NT2/D1 (cell line): ENCODE results near the gene IGSF22.

Source experiments
- DNase-seq: peaks from one replicate; pipeline ENCODE4 v3.0.0-alpha.2; 2011; ENCODE audit warnings: low read depth, low spot score
- H3K27me3 ChIP-seq: 2 replicates; pipeline ENCODE4 v1.6.0; 2011; ENCODE audit warnings: mild to moderate bottlenecking; ENCODE audit not compliant: insufficient read length, insufficient read depth
- H3K36me3 ChIP-seq: 2 replicates; pipeline ENCODE4 v1.6.1; 2011; ENCODE audit warnings: mild to moderate bottlenecking, low read length, mixed read lengths; ENCODE audit not compliant: insufficient read depth, insufficient read length
- H3K4me1 ChIP-seq: 2 replicates; pipeline ENCODE4 v1.5.1; 2011; ENCODE audit not compliant: insufficient read depth, insufficient read length
- H3K4me3 ChIP-seq: 2 replicates; pipeline ENCODE4 v1.5.1; 2011; ENCODE audit warnings: low read depth; ENCODE audit not compliant: insufficient read length
- H3K9ac ChIP-seq: 2 replicates; pipeline ENCODE4 v1.6.0; 2011; ENCODE audit warnings: low read depth; ENCODE audit not compliant: insufficient read length
- H3K9me3 ChIP-seq: 2 replicates; pipeline ENCODE4 v1.5.1; 2011; ENCODE audit warnings: mild to moderate bottlenecking, low read length; ENCODE audit not compliant: insufficient read depth
- SUZ12 ChIP-seq: IDR thresholded peaks from 2 replicates; pipeline ENCODE4 v1.6.1; 2011; ENCODE audit not compliant: insufficient read length, insufficient read depth; ENCODE audit errors: extremely low read depth
- YY1 ChIP-seq: IDR thresholded peaks from 2 replicates; pipeline ENCODE4 v1.6.1; 2011; ENCODE audit not compliant: insufficient read length, insufficient read depth
- ZNF274 ChIP-seq: IDR thresholded peaks from 2 replicates; pipeline ENCODE4 v1.6.1; 2011; ENCODE audit warnings: mild to moderate bottlenecking, low read depth, low read length

The IGSF22 gene

DNA sequence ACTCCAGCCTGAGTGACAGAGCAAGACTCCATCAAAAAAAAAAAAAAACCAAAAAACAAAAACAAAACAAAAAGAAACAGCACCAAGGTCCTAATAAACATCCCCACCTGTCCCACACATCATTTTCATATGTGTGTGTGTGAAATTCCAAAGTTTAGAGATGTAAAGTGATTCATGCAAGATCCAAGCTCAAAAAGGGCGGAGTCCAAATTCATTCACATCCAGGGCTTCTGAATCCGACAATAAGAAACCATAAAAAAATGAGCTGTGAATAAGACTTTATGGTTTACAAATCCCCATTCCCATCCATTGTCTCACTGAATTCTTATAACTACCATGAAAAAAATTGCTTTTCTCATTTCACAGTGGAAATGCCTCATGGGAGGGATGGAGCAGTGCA lies 30.9 kb upstream of the IGSF22 start:
- DNase-seq: no peak
- Histone ChIP-seq H3K36me3 (no peaks in the 10 kb centered on the region), H3K9ac (no peak overlapping the region), H3K27me3 (no peaks in the 10 kb centered on the region), H3K4me3 (no peak overlapping the region), H3K4me1 (no peaks in the 10 kb centered on the region), H3K9me3 (no peaks in the 10 kb centered on the region)
- TF ChIP-seq SUZ12 (no peak), ZNF274 (no peak), YY1 (no peak)

DNA sequence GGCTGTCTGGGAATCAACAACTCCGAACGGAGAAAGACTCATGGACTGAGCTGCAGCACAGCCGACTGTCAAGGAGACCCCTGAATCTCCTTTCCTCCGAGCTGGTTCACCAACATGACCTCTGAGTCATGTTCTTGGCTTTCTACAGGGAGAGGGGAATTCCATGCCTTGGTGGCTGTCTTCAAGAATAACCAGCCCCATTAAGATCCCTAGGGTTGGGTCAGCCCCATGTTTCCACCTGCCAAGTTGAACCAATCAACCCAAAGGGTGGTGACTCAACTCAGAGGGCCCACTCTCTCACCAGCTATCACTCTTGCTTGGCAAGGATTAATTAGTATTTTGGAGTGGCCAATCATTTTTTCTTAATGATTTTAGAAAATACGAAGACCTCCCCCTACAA lies 28.3 kb upstream of the IGSF22 start:
- H3K36me3 ChIP-seq: no peaks in the 10 kb centered on the region
- peaks cover 2% of the 10 kb centered on the region for H3K4me1 ChIP-seq
- no peak for TF ChIP-seq ZNF274
- no peak for TF ChIP-seq YY1
- no peak for TF ChIP-seq SUZ12
- no peaks in the 10 kb centered on the region for H3K9me3 ChIP-seq
- DNase-seq: no peak
- no peak overlapping the region for H3K9ac ChIP-seq
- no peak overlapping the region for H3K4me3 ChIP-seq
- no peaks in the 10 kb centered on the region for H3K27me3 ChIP-seq

GRCh38 chr11:18752502-18752901 lies 26.5 kb upstream of the IGSF22 start:
- no peak overlapping the region for H3K4me3 ChIP-seq
- H3K4me1 ChIP-seq: peaks cover 7% of the 10 kb centered on the region
- H3K9me3 ChIP-seq: no peaks in the 10 kb centered on the region
- no peak overlapping the region for H3K9ac ChIP-seq
- no peak for DNase-seq
- no peaks in the 10 kb centered on the region for H3K36me3 ChIP-seq
- no peaks in the 10 kb centered on the region for H3K27me3 ChIP-seq
- TF ChIP-seq SUZ12 (no peak), YY1 (no peak), ZNF274 (no peak)

DNA sequence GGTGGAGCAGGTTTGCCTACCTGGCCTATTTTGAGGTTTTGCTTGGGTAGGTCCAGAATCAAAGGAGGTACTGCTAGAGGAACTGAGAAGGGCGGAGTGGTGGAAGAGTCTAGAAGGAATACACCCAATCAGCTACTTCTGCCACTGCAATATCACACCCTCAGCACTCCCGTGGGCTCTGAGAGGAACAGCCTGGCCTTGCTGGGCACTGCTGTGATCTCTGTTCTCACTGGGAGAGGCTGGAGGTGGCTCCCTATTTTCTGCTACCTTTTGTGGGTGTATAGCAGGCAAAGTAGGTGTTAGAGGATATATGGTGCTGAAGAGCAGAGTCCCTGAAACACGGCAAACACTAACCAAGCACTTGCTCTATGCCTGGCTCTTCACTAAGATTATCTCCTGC lies 25.0 kb upstream of the IGSF22 start:
- Histone ChIP-seq H3K27me3 (no peaks in the 10 kb centered on the region), H3K9me3 (no peaks in the 10 kb centered on the region), H3K4me3 (no peak overlapping the region), H3K9ac (no peak overlapping the region), H3K4me1 (peaks cover 7% of the 10 kb centered on the region), H3K36me3 (no peaks in the 10 kb centered on the region)
- DNase-seq: no peak
- TF ChIP-seq ZNF274 (no peak), YY1 (no peak), SUZ12 (no peak)

GRCh38 chr11:18749681-18750319 lies 23.8 kb upstream of the IGSF22 start:
- no peak overlapping the region for H3K9ac ChIP-seq
- H3K4me1 ChIP-seq: peaks cover 7% of the 10 kb centered on the region
- H3K36me3 ChIP-seq: no peaks in the 10 kb centered on the region
- TF ChIP-seq SUZ12 (no peak), YY1 (no peak), ZNF274 (no peak)
- no peaks in the 10 kb centered on the region for H3K27me3 ChIP-seq
- no peaks in the 10 kb centered on the region for H3K9me3 ChIP-seq
- no peak overlapping the region for H3K4me3 ChIP-seq
- DNase-seq: peak; percentile 64

- no peak for DNase-seq
- Histone ChIP-seq H3K9ac (peak overlapping the region; percentile 8), H3K36me3 (no peaks in the 10 kb centered on the region), H3K9me3 (no peaks in the 10 kb centered on the region), H3K4me3 (no peak overlapping the region), H3K4me1 (peaks cover 7% of the 10 kb centered on the region), H3K27me3 (no peaks in the 10 kb centered on the region)
- no peak for TF ChIP-seq YY1
- TF ChIP-seq SUZ12: no peak
- no peak for TF ChIP-seq ZNF274
Observed at GRCh38 chr11:18748766-18749365, 22.9 kb upstream of the IGSF22 start.

- H3K9me3 ChIP-seq: no peaks in the 10 kb centered on the region
- H3K4me1 ChIP-seq: peaks cover 8% of the 10 kb centered on the region
- H3K9ac ChIP-seq: no peak overlapping the region
- TF ChIP-seq ZNF274 (no peak), SUZ12 (no peak), YY1 (no peak)
- H3K4me3 ChIP-seq: no peak overlapping the region
- no peaks in the 10 kb centered on the region for H3K36me3 ChIP-seq
- DNase-seq: no peak
- H3K27me3 ChIP-seq: no peaks in the 10 kb centered on the region
Observed at GRCh38 chr11:18745251-18745650, 19.3 kb upstream of the IGSF22 start.
